ENCODE data around the gene UHRF1. TPM values are rescaled to one million over a fixed set of nuclear protein-coding genes. Genes with fewer than 3 reads are reported as not detected.

Gene UHRF1
- total RNA-seq, 4 donors from 2014 or later = 3.4 to 21.7 (median 11.5) TPM

- no peaks in the 10 kb centered on the region for H3K27me3 ChIP-seq
- peak overlapping the region; percentile 51 to 76 (median 72) for H3K4me3 ChIP-seq
- H3K9me3 ChIP-seq = no peaks in the 10 kb centered on the region
- 0% methylated on average over 3 of the region's 54 CpGs; no CpG with 5 or more reads in 1 of the 2 donors for WGBS, 2 donors
- intact Hi-C loops (cut with DNase I) = no loop called here
- no peak for DNase-seq
- TF ChIP-seq POLR2A (IDR thresholded peaks at IDR 0.05) = no peak
- TF ChIP-seq CTCF (IDR thresholded peaks at IDR 0.05) = no peak
- H3K4me1 ChIP-seq = peaks cover 36 to 58% (median 43%) of the 10 kb centered on the region in 3 donors
- peak overlapping the region; percentile 85 to 92 (median 91) for H3K27ac ChIP-seq
- H3K36me3 ChIP-seq = no peaks in the 10 kb centered on the region
Measured at GRCh38 chr19:4969292-4969771, 60.0 kb downstream of the UHRF1 start.

- peak in 1 of 4 donors; percentile 27 for TF ChIP-seq POLR2A (IDR thresholded peaks at IDR 0.05)
- no peak for TF ChIP-seq CTCF (IDR thresholded peaks at IDR 0.05)
- Histone ChIP-seq H3K4me1 (peaks cover 36 to 64% (median 43%) of the 10 kb centered on the region in 3 donors), H3K27ac (peak overlapping the region; percentile 85 to 92 (median 91)), H3K9me3 (no peaks in the 10 kb centered on the region), H3K4me3 (peak overlapping the region; percentile 51 to 76 (median 72)), H3K36me3 (no peaks in the 10 kb centered on the region), H3K27me3 (no peaks in the 10 kb centered on the region)
- no peak for DNase-seq
- 1% methylated on average over 16 to 18 of the region's 25 CpGs for WGBS, 2 donors
- intact Hi-C loops (cut with DNase I) = no loop called here
Measured at GRCh38 chr19:4969772-4970531, 60.7 kb downstream of the UHRF1 start.

GRCh38 chr19:4970558-4971423, 61.5 kb downstream of the UHRF1 start:
- WGBS, 2 donors = 15 to 16% methylated on average over 17 of the region's 31 CpGs
- H3K4me3 ChIP-seq = peak overlapping the region; percentile 51 to 76 (median 72)
- peak overlapping the region; percentile 85 to 92 (median 91) for H3K27ac ChIP-seq
- no peaks in the 10 kb centered on the region for H3K36me3 ChIP-seq
- peaks cover 43 to 72% (median 47%) of the 10 kb centered on the region in 3 donors for H3K4me1 ChIP-seq
- no peaks in the 10 kb centered on the region for H3K27me3 ChIP-seq
- DNase-seq = no peak
- intact Hi-C loops (cut with DNase I) = no loop called here
- H3K9me3 ChIP-seq = no peaks in the 10 kb centered on the region
- no peak for TF ChIP-seq CTCF (IDR thresholded peaks at IDR 0.05)
- no peak for TF ChIP-seq POLR2A (IDR thresholded peaks at IDR 0.05)

GRCh38 chr19:4971424-4971793, 62.1 kb downstream of the UHRF1 start:
- peak overlapping the region; percentile 85 to 92 (median 91) for H3K27ac ChIP-seq

More at GRCh38 chr19:4971424-4971793, 62.1 kb downstream of the UHRF1 start:
- H3K36me3 ChIP-seq = no peaks in the 10 kb centered on the region
- TF ChIP-seq POLR2A (IDR thresholded peaks at IDR 0.05) = no peak
- TF ChIP-seq CTCF (IDR thresholded peaks at IDR 0.05) = no peak
- intact Hi-C loops (cut with DNase I) = no loop called here
- H3K27me3 ChIP-seq = no peaks in the 10 kb centered on the region
- peak overlapping the region; percentile 51 to 76 (median 72) for H3K4me3 ChIP-seq
- H3K4me1 ChIP-seq = peaks cover 47 to 78% (median 52%) of the 10 kb centered on the region in 3 donors
- H3K9me3 ChIP-seq = no peaks in the 10 kb centered on the region
- WGBS, 2 donors = 8 to 16% methylated on average over 7 to 9 of the region's 10 CpGs
- no peak for DNase-seq

Data from esophagus squamous epithelium (tissue), 5 donors.